SK-N-SH treated with all-trans-retinoic acid at 6 μM for 48 hours (cell line): ENCODE results near the gene ZFP64.

Experiments
- ATAC-seq: fragments of 200-7000 bp; cut with Tn5 transposase; 3 replicates; pipeline ENCODE4 v1.9.1; 2020; ENCODE audit warnings: mild to moderate bottlenecking, moderate library complexity
- ARNTL ChIP-seq: fragments of 450-650 bp; formaldehyde crosslinking; IDR thresholded peaks from 2 replicates; pipeline ENCODE4 v1.5.0; 2020; ENCODE audit warnings: low read depth, mild to moderate bottlenecking, moderate library complexity, borderline replicate concordance
- BACH2 ChIP-seq: fragments of 250-450 bp; sonication (Bioruptor Pico); IDR thresholded peaks from 2 replicates; pipeline ENCODE4 v1.9.0; 2021; ENCODE audit warnings: mild to moderate bottlenecking, borderline replicate concordance
- CSDC2 ChIP-seq: fragments of 250-450 bp; sonication (Bioruptor Pico); IDR thresholded peaks from 2 replicates; pipeline ENCODE4 v1.5.0; 2020; ENCODE audit warnings: mild to moderate bottlenecking, moderate library complexity
- ESRRG ChIP-seq: fragments of 250-450 bp; sonication (Bioruptor Pico); IDR thresholded peaks from 2 replicates; pipeline ENCODE4 v1.6.1; 2021; ENCODE audit warnings: mild to moderate bottlenecking
- GLIS3 ChIP-seq: fragments of 250-450 bp; sonication (Bioruptor Pico); IDR thresholded peaks from 2 replicates; pipeline ENCODE4 v1.5.0; 2020; ENCODE audit warnings: mild to moderate bottlenecking, moderate library complexity
- ISL1 ChIP-seq: fragments of 250-450 bp; sonication (Bioruptor Pico); IDR thresholded peaks from 2 replicates; pipeline ENCODE4 v2.1.2; 2022; ENCODE audit warnings: mild to moderate bottlenecking, moderate library complexity
- OSR1 ChIP-seq: fragments of 250-450 bp; sonication (Bioruptor Pico); IDR thresholded peaks from 2 replicates; pipeline ENCODE4 v1.8.0; 2022; ENCODE audit warnings: moderate library complexity, mild to moderate bottlenecking, inconsistent platforms
- PPARA ChIP-seq: fragments of 250-450 bp; sonication (Bioruptor Pico); IDR thresholded peaks from 2 replicates; pipeline ENCODE4 v1.5.0; 2020; ENCODE audit warnings: mild to moderate bottlenecking, borderline replicate concordance
- RARB ChIP-seq: fragments of 250-450 bp; sonication (Bioruptor Pico); IDR thresholded peaks from 2 replicates; pipeline ENCODE4 v1.8.0; 2021; ENCODE audit warnings: mild to moderate bottlenecking, moderate library complexity
- TCF4 ChIP-seq: fragments of 250-450 bp; sonication (Bioruptor Pico); IDR thresholded peaks from 2 replicates; pipeline ENCODE4 v1.8.0; 2021; ENCODE audit warnings: mild to moderate bottlenecking, moderate library complexity, borderline replicate concordance
- TOX ChIP-seq: fragments of 250-450 bp; sonication (Bioruptor Pico); IDR thresholded peaks from 2 replicates; pipeline ENCODE4 v1.8.0; 2021; ENCODE audit warnings: mild to moderate bottlenecking, moderate library complexity, borderline replicate concordance
- ZC3H10 ChIP-seq: fragments of 250-450 bp; sonication (Bioruptor Pico); IDR thresholded peaks from 2 replicates; pipeline ENCODE4 v1.5.1; 2021; ENCODE audit warnings: mild to moderate bottlenecking, moderate library complexity
- ZFP3 ChIP-seq: fragments of 250-450 bp; sonication (Bioruptor Pico); IDR thresholded peaks from 2 replicates; pipeline ENCODE4 v1.5.0; 2020; ENCODE audit warnings: mild to moderate bottlenecking, moderate library complexity
- ZFP30 ChIP-seq: fragments of 450-650 bp; formaldehyde crosslinking; IDR thresholded peaks from 2 replicates; pipeline ENCODE4 v1.5.0; 2022; ENCODE audit warnings: mild to moderate bottlenecking, moderate library complexity
- ZNF565 ChIP-seq: fragments of 450-650 bp; formaldehyde crosslinking; conservative IDR thresholded peaks from 2 replicates; pipeline ENCODE4 v1.5.0; 2020; ENCODE audit warnings: low read depth, mild to moderate bottlenecking, moderate library complexity
- ZNF70 ChIP-seq: fragments of 450-650 bp; formaldehyde crosslinking; IDR thresholded peaks from 2 replicates; pipeline ENCODE4 v1.5.0; 2020; ENCODE audit warnings: mild to moderate bottlenecking, moderate library complexity
- ZNF8 ChIP-seq: fragments of 450-650 bp; formaldehyde crosslinking; IDR thresholded peaks from 2 replicates; pipeline ENCODE4 v1.5.0; 2020; ENCODE audit warnings: mild to moderate bottlenecking, moderate library complexity
- TF ChIP-seq, protein P1 (sequence below): fragments of 250-450 bp; sonication (Bioruptor Pico); IDR thresholded peaks from 2 replicates; pipeline ENCODE4 v1.5.1; 2020; ENCODE audit warnings: low read depth, mild to moderate bottlenecking, moderate library complexity
- TF ChIP-seq, protein P2 (sequence below): fragments of 250-450 bp; sonication (Bioruptor Pico); IDR thresholded peaks from 2 replicates; pipeline ENCODE4 v1.5.0; 2020; ENCODE audit warnings: mild to moderate bottlenecking, moderate library complexity
- TF ChIP-seq, protein P3 (sequence below): fragments of 250-450 bp; sonication (Bioruptor Pico); IDR thresholded peaks from 2 replicates; pipeline ENCODE4 v1.8.0; 2021; ENCODE audit warnings: low read depth, mild to moderate bottlenecking, moderate library complexity, borderline replicate concordance
- TF ChIP-seq, protein P4 (sequence below): fragments of 250-450 bp; sonication (Bioruptor Pico); IDR thresholded peaks from 2 replicates; pipeline ENCODE4 v1.8.0; 2020; ENCODE audit warnings: mild to moderate bottlenecking, moderate library complexity, borderline replicate concordance
- TF ChIP-seq, protein P5 (sequence below): fragments of 250-450 bp; sonication (Bioruptor Pico); IDR thresholded peaks from 2 replicates; pipeline ENCODE4 v1.5.1; 2021; ENCODE audit warnings: mild to moderate bottlenecking, moderate library complexity

ZFP64 gene

DNA sequence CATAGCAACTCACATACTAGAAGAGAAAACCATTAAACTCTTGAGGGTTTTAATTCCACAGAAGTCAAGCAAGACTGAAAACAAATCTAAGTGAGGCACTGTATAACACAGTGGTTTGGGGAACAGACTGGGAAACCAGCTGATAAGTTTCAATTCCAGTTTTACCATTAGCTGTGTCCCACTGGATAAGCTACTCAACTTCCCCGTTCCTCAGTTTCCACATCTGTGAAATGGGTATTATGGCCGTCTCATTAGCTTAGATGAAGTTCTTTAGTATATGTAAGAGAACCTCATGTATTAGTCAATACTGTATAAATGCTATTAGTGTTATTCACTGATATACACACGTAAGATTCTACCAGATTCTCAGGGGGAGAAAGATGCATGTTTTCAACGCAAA is 89.0 kb downstream of the ZFP64 start:
- no peak for ATAC-seq
- no peak for TF ChIP-seq ARNTL (CRISPR knock-in tag)
- TF ChIP-seq PPARA (CRISPR knock-in tag) = no peak
- no peak for TF ChIP-seq ZNF565 (CRISPR knock-in tag)
- TF ChIP-seq ESRRG = no peak
- TF ChIP-seq RARB (CRISPR knock-in tag) = no peak
- TF ChIP-seq ZNF70 = no peak
- TF ChIP-seq, protein P1, sequence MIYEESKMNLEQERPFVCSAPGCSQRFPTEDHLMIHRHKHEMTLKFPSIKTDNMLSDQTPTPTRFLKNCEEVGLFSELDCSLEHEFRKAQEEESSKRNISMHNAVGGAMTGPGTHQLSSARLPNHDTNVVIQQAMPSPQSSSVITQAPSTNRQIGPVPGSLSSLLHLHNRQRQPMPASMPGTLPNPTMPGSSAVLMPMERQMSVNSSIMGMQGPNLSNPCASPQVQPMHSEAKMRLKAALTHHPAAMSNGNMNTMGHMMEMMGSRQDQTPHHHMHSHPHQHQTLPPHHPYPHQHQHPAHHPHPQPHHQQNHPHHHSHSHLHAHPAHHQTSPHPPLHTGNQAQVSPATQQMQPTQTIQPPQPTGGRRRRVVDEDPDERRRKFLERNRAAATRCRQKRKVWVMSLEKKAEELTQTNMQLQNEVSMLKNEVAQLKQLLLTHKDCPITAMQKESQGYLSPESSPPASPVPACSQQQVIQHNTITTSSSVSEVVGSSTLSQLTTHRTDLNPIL (CRISPR knock-in tag) = no peak
- no peak for TF ChIP-seq ISL1 (CRISPR knock-in tag)
- TF ChIP-seq ZNF8 (CRISPR knock-in tag) = no peak
- no peak for TF ChIP-seq BACH2 (CRISPR knock-in tag)
- no peak for TF ChIP-seq ZFP3
- no peak for TF ChIP-seq OSR1 (CRISPR knock-in tag)
- TF ChIP-seq, protein P2, sequence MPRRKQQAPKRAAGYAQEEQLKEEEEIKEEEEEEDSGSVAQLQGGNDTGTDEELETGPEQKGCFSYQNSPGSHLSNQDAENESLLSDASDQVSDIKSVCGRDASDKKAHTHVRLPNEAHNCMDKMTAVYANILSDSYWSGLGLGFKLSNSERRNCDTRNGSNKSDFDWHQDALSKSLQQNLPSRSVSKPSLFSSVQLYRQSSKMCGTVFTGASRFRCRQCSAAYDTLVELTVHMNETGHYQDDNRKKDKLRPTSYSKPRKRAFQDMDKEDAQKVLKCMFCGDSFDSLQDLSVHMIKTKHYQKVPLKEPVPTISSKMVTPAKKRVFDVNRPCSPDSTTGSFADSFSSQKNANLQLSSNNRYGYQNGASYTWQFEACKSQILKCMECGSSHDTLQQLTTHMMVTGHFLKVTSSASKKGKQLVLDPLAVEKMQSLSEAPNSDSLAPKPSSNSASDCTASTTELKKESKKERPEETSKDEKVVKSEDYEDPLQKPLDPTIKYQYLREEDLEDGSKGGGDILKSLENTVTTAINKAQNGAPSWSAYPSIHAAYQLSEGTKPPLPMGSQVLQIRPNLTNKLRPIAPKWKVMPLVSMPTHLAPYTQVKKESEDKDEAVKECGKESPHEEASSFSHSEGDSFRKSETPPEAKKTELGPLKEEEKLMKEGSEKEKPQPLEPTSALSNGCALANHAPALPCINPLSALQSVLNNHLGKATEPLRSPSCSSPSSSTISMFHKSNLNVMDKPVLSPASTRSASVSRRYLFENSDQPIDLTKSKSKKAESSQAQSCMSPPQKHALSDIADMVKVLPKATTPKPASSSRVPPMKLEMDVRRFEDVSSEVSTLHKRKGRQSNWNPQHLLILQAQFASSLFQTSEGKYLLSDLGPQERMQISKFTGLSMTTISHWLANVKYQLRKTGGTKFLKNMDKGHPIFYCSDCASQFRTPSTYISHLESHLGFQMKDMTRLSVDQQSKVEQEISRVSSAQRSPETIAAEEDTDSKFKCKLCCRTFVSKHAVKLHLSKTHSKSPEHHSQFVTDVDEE (CRISPR knock-in tag) = no peak
- no peak for TF ChIP-seq ZC3H10
- TF ChIP-seq, protein P3, sequence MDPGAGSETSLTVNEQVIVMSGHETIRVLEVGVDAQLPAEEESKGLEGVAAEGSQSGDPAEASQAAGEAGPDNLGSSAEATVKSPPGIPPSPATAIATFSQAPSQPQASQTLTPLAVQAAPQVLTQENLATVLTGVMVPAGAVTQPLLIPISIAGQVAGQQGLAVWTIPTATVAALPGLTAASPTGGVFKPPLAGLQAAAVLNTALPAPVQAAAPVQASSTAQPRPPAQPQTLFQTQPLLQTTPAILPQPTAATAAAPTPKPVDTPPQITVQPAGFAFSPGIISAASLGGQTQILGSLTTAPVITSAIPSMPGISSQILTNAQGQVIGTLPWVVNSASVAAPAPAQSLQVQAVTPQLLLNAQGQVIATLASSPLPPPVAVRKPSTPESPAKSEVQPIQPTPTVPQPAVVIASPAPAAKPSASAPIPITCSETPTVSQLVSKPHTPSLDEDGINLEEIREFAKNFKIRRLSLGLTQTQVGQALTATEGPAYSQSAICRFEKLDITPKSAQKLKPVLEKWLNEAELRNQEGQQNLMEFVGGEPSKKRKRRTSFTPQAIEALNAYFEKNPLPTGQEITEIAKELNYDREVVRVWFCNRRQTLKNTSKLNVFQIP = no peak
- TF ChIP-seq CSDC2 (CRISPR knock-in tag) = no peak
- TF ChIP-seq ZFP30 = no peak
- TF ChIP-seq, protein P4, sequence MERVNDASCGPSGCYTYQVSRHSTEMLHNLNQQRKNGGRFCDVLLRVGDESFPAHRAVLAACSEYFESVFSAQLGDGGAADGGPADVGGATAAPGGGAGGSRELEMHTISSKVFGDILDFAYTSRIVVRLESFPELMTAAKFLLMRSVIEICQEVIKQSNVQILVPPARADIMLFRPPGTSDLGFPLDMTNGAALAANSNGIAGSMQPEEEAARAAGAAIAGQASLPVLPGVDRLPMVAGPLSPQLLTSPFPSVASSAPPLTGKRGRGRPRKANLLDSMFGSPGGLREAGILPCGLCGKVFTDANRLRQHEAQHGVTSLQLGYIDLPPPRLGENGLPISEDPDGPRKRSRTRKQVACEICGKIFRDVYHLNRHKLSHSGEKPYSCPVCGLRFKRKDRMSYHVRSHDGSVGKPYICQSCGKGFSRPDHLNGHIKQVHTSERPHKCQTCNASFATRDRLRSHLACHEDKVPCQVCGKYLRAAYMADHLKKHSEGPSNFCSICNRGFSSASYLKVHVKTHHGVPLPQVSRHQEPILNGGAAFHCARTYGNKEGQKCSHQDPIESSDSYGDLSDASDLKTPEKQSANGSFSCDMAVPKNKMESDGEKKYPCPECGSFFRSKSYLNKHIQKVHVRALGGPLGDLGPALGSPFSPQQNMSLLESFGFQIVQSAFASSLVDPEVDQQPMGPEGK (CRISPR knock-in tag) = no peak
- no peak for TF ChIP-seq TCF4 (CRISPR knock-in tag)
- no peak for TF ChIP-seq GLIS3 (CRISPR knock-in tag)

DNA sequence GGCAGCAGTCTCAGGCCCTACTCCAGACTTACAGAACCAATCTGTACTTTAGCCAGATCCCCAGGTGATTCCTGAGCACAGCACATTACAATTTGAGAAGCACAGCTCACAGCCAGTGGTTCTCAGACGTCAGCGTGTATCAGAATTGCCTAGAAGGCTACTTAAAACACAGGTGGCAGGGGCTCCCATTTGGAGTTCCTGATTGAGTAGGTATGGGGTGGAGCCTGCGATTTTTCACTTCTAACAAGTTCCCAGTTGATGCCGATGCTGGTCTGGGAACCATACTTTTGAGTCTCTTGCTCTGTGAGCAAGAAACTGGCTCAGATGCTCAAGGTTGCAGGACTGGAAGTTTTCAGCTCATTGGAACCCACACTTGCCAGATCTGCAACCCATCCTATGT is 89.5 kb downstream of the ZFP64 start:
- ATAC-seq = no peak
- no peak for TF ChIP-seq ARNTL (CRISPR knock-in tag)
- no peak for TF ChIP-seq ZNF8 (CRISPR knock-in tag)
- TF ChIP-seq, protein P1 (CRISPR knock-in tag) = no peak
- no peak for TF ChIP-seq ISL1 (CRISPR knock-in tag)
- TF ChIP-seq OSR1 (CRISPR knock-in tag) = no peak
- no peak for TF ChIP-seq GLIS3 (CRISPR knock-in tag)
- no peak for TF ChIP-seq CSDC2 (CRISPR knock-in tag)
- no peak for TF ChIP-seq ZFP30
- TF ChIP-seq RARB (CRISPR knock-in tag) = no peak
- TF ChIP-seq TCF4 (CRISPR knock-in tag) = no peak
- no peak for TF ChIP-seq ESRRG
- TF ChIP-seq ZFP3 = no peak
- TF ChIP-seq, protein P3 = no peak
- TF ChIP-seq ZNF70 = no peak
- no peak for TF ChIP-seq TOX (CRISPR knock-in tag)
- no peak for TF ChIP-seq ZC3H10
- TF ChIP-seq, protein P5, sequence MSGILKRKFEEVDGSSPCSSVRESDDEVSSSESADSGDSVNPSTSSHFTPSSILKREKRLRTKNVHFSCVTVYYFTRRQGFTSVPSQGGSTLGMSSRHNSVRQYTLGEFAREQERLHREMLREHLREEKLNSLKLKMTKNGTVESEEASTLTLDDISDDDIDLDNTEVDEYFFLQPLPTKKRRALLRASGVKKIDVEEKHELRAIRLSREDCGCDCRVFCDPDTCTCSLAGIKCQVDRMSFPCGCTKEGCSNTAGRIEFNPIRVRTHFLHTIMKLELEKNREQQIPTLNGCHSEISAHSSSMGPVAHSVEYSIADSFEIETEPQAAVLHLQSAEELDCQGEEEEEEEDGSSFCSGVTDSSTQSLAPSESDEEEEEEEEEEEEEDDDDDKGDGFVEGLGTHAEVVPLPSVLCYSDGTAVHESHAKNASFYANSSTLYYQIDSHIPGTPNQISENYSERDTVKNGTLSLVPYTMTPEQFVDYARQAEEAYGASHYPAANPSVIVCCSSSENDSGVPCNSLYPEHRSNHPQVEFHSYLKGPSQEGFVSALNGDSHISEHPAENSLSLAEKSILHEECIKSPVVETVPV = no peak
- TF ChIP-seq, protein P4 (CRISPR knock-in tag) = no peak
